NB4 (cell line): ENCODE data around the gene IMPDH1.

Experiments
- CTCF ChIP-seq: IDR thresholded peaks from one replicate; pipeline ENCODE4 v1.5.1; 2012; ENCODE audit warnings: low read depth, low read length
- MYC ChIP-seq: IDR thresholded peaks from 2 replicates; pipeline ENCODE4 v1.6.1; 2011; ENCODE audit warnings: low read depth, low read length
- POLR2A ChIP-seq: IDR thresholded peaks from 2 replicates; pipeline ENCODE4 v1.6.1; 2011; ENCODE audit warnings: mild to moderate bottlenecking; ENCODE audit not compliant: insufficient read length; ENCODE audit errors: extremely low read depth

- TF ChIP-seq CTCF (no peak), POLR2A (no peak), MYC (no peak)
These were observed 49.5 kb downstream of the IMPDH1 start for GRCh38 chr7:128360359-128360678.
